Astrocyte (in vitro differentiated cells and primary cell): ENCODE results near the gene EDDM13. TPM values are rescaled to one million over a fixed set of nuclear protein-coding genes. Genes with fewer than 3 reads are reported as not detected.
A peak's percentile ranks its signal among the peaks of the same experiment; 100 is the strongest.

Source experiments
- DNase-seq: peaks from one replicate; pipeline ENCODE4 v3.0.0-alpha.2; 2010; ENCODE audit warnings: low read depth
- FAIRE-seq: peaks from 2 replicates; lab custom pipeline; 2011; peaks lifted over from hg19 to GRCh38; lab: Jason Lieb, UNC
- H2AFZ ChIP-seq: 2 replicates; pipeline ENCODE4 v1.6.0; 2012; ENCODE audit warnings: low read depth, low read length, inconsistent platforms
- H3K27ac ChIP-seq: 2 replicates; pipeline ENCODE4 v1.5.1; 2011; ENCODE audit warnings: low read depth, low read length, inconsistent platforms
- H3K27me3 ChIP-seq: 2 replicates; pipeline ENCODE4 v1.6.0; 2011; ENCODE audit warnings: low read length, inconsistent platforms; ENCODE audit not compliant: insufficient read depth
- H3K36me3 ChIP-seq: 2 replicates; pipeline ENCODE4 v1.5.1; 2011; ENCODE audit warnings: low read length, inconsistent platforms; ENCODE audit not compliant: insufficient read depth
- H3K4me1 ChIP-seq: 2 replicates; pipeline ENCODE4 v1.5.1; 2011; ENCODE audit warnings: low read length, inconsistent platforms; ENCODE audit not compliant: insufficient read depth
- H3K4me2 ChIP-seq: 2 replicates; pipeline ENCODE4 v1.6.0; 2012; ENCODE audit warnings: low read length, inconsistent platforms
- H3K4me3 ChIP-seq: 2 replicates; pipeline ENCODE4 v1.5.1; 2011; ENCODE audit warnings: low read depth, mild to moderate bottlenecking, low read length, inconsistent platforms; ENCODE audit not compliant: insufficient read depth
- H3K79me2 ChIP-seq: 2 replicates; pipeline ENCODE4 v1.6.0; 2012; ENCODE audit warnings: mild to moderate bottlenecking, low read length, inconsistent platforms; ENCODE audit not compliant: insufficient read depth
- H3K9ac ChIP-seq: 2 replicates; pipeline ENCODE4 v1.6.0; 2012; ENCODE audit warnings: mild to moderate bottlenecking, low read length, inconsistent platforms
- H3K9me3 ChIP-seq: 2 replicates; pipeline ENCODE4 v1.5.1; 2012; ENCODE audit warnings: low read depth, mild to moderate bottlenecking, low read length, inconsistent platforms; ENCODE audit not compliant: insufficient read depth
- H4K20me1 ChIP-seq: 2 replicates; pipeline ENCODE4 v1.6.0; 2012; ENCODE audit warnings: low read length, inconsistent platforms; ENCODE audit not compliant: insufficient read depth
- H3K27ac Mint-ChIP-seq: one replicate; pipeline ENCODE4 v1.8.0; 2021; ENCODE audit warnings: mild to moderate bottlenecking, mixed read lengths; ENCODE audit not compliant: unreplicated experiment
- H3K27me3 Mint-ChIP-seq: one replicate; pipeline ENCODE4 v1.8.0; 2021; ENCODE audit warnings: low read depth, mixed read lengths; ENCODE audit not compliant: unreplicated experiment
- H3K36me3 Mint-ChIP-seq: one replicate; pipeline ENCODE4 v1.8.0; 2021; ENCODE audit warnings: low read depth, mixed read lengths; ENCODE audit not compliant: unreplicated experiment
- H3K4me1 Mint-ChIP-seq: one replicate; pipeline ENCODE4 v1.8.0; 2021; ENCODE audit warnings: low read depth, mixed read lengths; ENCODE audit not compliant: unreplicated experiment
- H3K4me3 Mint-ChIP-seq: one replicate; pipeline ENCODE4 v1.8.0; 2021; ENCODE audit warnings: mild to moderate bottlenecking, moderate library complexity, mixed read lengths; ENCODE audit not compliant: unreplicated experiment
- H3K9me3 Mint-ChIP-seq: one replicate; pipeline ENCODE4 v1.8.0; 2021; ENCODE audit warnings: mild to moderate bottlenecking, mixed read lengths; ENCODE audit not compliant: unreplicated experiment
- EZH2 ChIP-seq: IDR thresholded peaks from 2 replicates; pipeline ENCODE4 v1.6.1; 2012; ENCODE audit warnings: mild to moderate bottlenecking, low read length, inconsistent platforms; ENCODE audit not compliant: insufficient read depth
- total RNA-seq: library from RNA; stranded (reverse); gene quantifications from 2 replicates; pipeline ENCODE4 v1.2.1, GENCODE V29; 2021
- TF ChIP-seq, protein P1 (sequence below): IDR thresholded peaks from 2 replicates; pipeline ENCODE4 v1.5.1; 2011; ENCODE audit warnings: low read depth, mild to moderate bottlenecking, inconsistent platforms, low read length, moderate library complexity; ENCODE audit not compliant: insufficient read depth

Gene EDDM13
- total RNA-seq, 1 donor from 2014 or later, result not detected

DNA sequence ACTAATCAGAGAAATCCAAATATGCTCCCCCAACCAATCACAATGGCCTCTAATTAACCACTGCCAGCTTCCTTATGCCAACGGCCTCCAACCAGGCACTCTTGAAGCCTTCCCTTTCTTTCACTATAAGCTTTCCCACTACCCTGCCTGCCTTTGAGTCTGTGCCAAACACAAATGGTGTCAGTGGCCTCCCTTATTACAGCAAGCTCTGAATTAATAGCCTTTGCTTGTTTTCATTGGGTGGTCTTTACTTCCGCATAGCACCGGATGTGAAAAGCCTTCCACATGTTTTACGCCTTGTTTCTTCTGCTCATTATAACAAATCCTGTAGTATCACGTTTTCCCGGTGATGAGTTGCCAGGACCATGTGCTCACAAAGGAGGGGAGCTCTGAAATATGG, 1.4 kb upstream of the EDDM13 start:
- no peak overlapping the region for H3K27ac ChIP-seq

DNA sequence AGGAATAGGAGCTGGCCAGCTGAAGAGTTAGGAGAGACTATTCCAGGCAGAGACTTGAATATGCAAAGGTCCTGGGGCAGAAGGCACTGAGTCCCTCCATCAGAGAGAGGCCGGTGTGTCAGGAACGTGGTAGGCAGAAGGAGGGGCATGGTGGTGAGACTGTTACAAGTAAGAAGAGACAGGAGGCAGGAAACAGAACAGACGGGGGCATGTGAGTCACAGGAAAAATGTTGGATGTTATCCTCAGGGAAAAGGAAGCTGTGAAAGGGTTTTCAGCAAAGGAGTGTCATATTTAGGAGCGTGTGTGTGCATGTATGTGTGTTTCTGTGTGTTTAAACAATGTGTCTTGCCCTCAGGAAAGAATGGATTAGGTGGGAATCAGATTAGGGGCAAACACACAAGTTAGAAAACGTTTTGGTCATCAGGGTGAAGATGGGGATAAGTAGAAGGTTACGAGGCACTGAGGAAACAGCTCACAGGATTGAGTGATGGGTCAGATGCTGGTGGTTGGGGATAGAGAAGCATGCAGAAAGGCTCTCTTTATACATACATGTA, 1.1 kb downstream of the EDDM13 start:
- Mint-ChIP-seq H3K27ac (peak overlapping the region; percentile 49), H3K4me3 (no peak overlapping the region), H3K4me1 (peaks cover 9% of the 10 kb centered on the region), H3K9me3 (peaks cover 10% of the 10 kb centered on the region), H3K27me3 (no peaks in the 10 kb centered on the region), H3K36me3 (peaks cover 15% of the 10 kb centered on the region)
- no peaks in the 10 kb centered on the region for H3K79me2 ChIP-seq
- H3K4me3 ChIP-seq, result no peak overlapping the region
- TF ChIP-seq, protein P1, sequence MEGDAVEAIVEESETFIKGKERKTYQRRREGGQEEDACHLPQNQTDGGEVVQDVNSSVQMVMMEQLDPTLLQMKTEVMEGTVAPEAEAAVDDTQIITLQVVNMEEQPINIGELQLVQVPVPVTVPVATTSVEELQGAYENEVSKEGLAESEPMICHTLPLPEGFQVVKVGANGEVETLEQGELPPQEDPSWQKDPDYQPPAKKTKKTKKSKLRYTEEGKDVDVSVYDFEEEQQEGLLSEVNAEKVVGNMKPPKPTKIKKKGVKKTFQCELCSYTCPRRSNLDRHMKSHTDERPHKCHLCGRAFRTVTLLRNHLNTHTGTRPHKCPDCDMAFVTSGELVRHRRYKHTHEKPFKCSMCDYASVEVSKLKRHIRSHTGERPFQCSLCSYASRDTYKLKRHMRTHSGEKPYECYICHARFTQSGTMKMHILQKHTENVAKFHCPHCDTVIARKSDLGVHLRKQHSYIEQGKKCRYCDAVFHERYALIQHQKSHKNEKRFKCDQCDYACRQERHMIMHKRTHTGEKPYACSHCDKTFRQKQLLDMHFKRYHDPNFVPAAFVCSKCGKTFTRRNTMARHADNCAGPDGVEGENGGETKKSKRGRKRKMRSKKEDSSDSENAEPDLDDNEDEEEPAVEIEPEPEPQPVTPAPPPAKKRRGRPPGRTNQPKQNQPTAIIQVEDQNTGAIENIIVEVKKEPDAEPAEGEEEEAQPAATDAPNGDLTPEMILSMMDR, result no peak
- FAIRE-seq (no peak), DNase-seq (peak; percentile 36)
- no peak overlapping the region for H3K9ac ChIP-seq
- H3K36me3 ChIP-seq, result no peaks in the 10 kb centered on the region
- H3K9me3 ChIP-seq, result no peaks in the 10 kb centered on the region
- no peak overlapping the region for H2AFZ ChIP-seq
- H3K4me1 ChIP-seq, result peaks cover 4% of the 10 kb centered on the region
- H3K27ac ChIP-seq, result no peak overlapping the region
- H4K20me1 ChIP-seq, result no peaks in the 10 kb centered on the region
- H3K27me3 ChIP-seq, result no peaks in the 10 kb centered on the region
- peak overlapping the region; percentile 24 for H3K4me2 ChIP-seq

More for the DNA sequence above, 1.4 kb upstream of the EDDM13 start:
- Histone ChIP-seq H4K20me1 (no peaks in the 10 kb centered on the region), H3K9me3 (no peaks in the 10 kb centered on the region), H3K79me2 (no peaks in the 10 kb centered on the region), H3K4me3 (no peak overlapping the region), H3K9ac (no peak overlapping the region), H3K4me2 (no peak overlapping the region), H3K4me1 (peaks cover 4% of the 10 kb centered on the region), H3K36me3 (no peaks in the 10 kb centered on the region), H2AFZ (no peak overlapping the region), H3K27me3 (no peaks in the 10 kb centered on the region)
- H3K27me3 Mint-ChIP-seq, result no peaks in the 10 kb centered on the region
- FAIRE-seq (no peak), DNase-seq (no peak)
- no peak overlapping the region for H3K4me3 Mint-ChIP-seq
- peaks cover 9% of the 10 kb centered on the region for H3K4me1 Mint-ChIP-seq
- no peak overlapping the region for H3K27ac Mint-ChIP-seq
- H3K9me3 Mint-ChIP-seq, result peaks cover 10% of the 10 kb centered on the region
- no peak for TF ChIP-seq EZH2
- TF ChIP-seq, protein P1, result no peak
- H3K36me3 Mint-ChIP-seq, result peaks cover 14% of the 10 kb centered on the region

DNA sequence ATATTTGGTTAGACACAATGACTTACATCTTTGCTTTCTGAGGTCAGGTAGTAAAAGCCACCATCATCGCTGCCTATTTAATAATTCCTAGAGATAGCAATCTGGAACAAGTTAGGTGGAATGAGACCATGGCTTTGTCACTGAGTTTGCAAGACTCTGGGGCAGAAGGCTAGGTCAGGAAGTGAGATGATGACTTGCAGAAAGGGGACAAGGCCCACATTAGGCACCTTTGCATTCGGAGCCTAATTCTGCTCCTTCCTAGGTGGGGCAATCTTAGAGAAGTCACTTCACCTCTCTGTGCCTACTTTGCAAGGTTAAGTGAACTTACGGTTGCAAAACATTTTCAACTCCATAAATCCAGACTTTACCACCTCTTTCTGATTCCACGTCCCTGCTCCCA, 10.3 kb downstream of the EDDM13 start:
- Mint-ChIP-seq H3K4me3 (no peak overlapping the region), H3K36me3 (peaks cover 11% of the 10 kb centered on the region), H3K27ac (no peak overlapping the region), H3K27me3 (no peaks in the 10 kb centered on the region), H3K9me3 (no peaks in the 10 kb centered on the region), H3K4me1 (no peaks in the 10 kb centered on the region)
- Histone ChIP-seq H3K27ac (no peak overlapping the region), H3K36me3 (no peaks in the 10 kb centered on the region), H3K79me2 (no peaks in the 10 kb centered on the region), H3K4me1 (no peaks in the 10 kb centered on the region), H3K4me3 (no peak overlapping the region), H3K4me2 (no peak overlapping the region), H3K9ac (no peak overlapping the region), H2AFZ (no peak overlapping the region), H4K20me1 (no peaks in the 10 kb centered on the region), H3K27me3 (no peaks in the 10 kb centered on the region), H3K9me3 (no peaks in the 10 kb centered on the region)
- DNase-seq, result no peak
- TF ChIP-seq, protein P1, result no peak
- TF ChIP-seq EZH2, result no peak
- FAIRE-seq, result no peak
